ENCODE data around the gene ATP5F1C. TPM values are rescaled to one million over a fixed set of nuclear protein-coding genes. Genes with fewer than 3 reads are reported as not detected.
"Not testable (repeated sequence)": the region's sequence is repeated elsewhere in the genome, so short reads cannot be mapped to it uniquely, and the experiment has no call there.

The ATP5F1C gene
- polyA plus RNA-seq (2011; rRNA removed) = 378 and 456 TPM in 2 replicates
- 110 and 141 TPM in 2 replicates for polyA minus RNA-seq (2011; rRNA and poly(A)+ RNA removed)

- no peak for TF ChIP-seq CTCF (IDR thresholded peaks at IDR 0.05; ENCODE audit: low read depth, low read length)
- POLR2A ChIA-PET = interaction anchor here (0.5 to 1.9 kb wide), 9 partner anchors 10 to 86 kb away, joined by 3 to 15 read pairs (median 9); partner anchors contain the start of gene TAF3
- Histone ChIP-seq H3K27ac (ENCODE audit: low read depth, low read length) (peak within 1 kb of the TSS; percentile 47), H3K9me3 (ENCODE audit: control insufficient read depth, insufficient read depth, low read length) (peaks cover 4% of the 10 kb centered on the region; the same call in 1 of the 2 replicates), H3K27me3 (ENCODE audit: control insufficient read depth, insufficient read depth, low read length) (no peaks in the 10 kb centered on the region), H3K4me3 (ENCODE audit: low read depth, low read length) (peak within 1 kb of the TSS; percentile 98)
- peak; percentile 91 for DNase-seq (ENCODE audit: low read depth, low spot score)
- CTCF ChIA-PET = no interaction called here
Measured at GRCh38 chr10:7787857-7788638, at the start of gene ATP5F1C, which contains the start of gene KIN. ATP5F1C (plus strand) TSS chr10:7788177; CDS start chr10:7788208, 31 bp downstream. KIN (minus strand) TSS chr10:7787993; CDS start chr10:7787933, 60 bp downstream.

- no peak for DNase-seq (ENCODE audit: low read depth, low spot score)
- POLR2A ChIA-PET = no interaction called here
- Histone ChIP-seq H3K27me3 (ENCODE audit: control insufficient read depth, insufficient read depth, low read length) (no peaks in the 10 kb centered on the region), H3K4me3 (ENCODE audit: low read depth, low read length) (no peak overlapping the region), H3K27ac (ENCODE audit: low read depth, low read length) (no peak overlapping the region), H3K9me3 (ENCODE audit: control insufficient read depth, insufficient read depth, low read length) (no peaks in the 10 kb centered on the region; the same call in 1 of the 2 replicates)
- CTCF ChIA-PET = interaction anchor here (1.4 to 1.5 kb wide), 2 partner anchors 52 to 213 kb away, joined by 3 to 4 read pairs; no protein-coding TSS in a partner anchor
- TF ChIP-seq CTCF (IDR thresholded peaks at IDR 0.05; ENCODE audit: low read depth, low read length) = no peak
Measured at GRCh38 chr10:7738536-7739407, 49.2 kb upstream of the ATP5F1C start.

- no peak for DNase-seq (ENCODE audit: low read depth, low spot score)
- Histone ChIP-seq H3K9me3 (ENCODE audit: control insufficient read depth, insufficient read depth, low read length) (no peaks in the 10 kb centered on the region), H3K27ac (ENCODE audit: low read depth, low read length) (no peak overlapping the region), H3K4me3 (ENCODE audit: low read depth, low read length) (no peak overlapping the region), H3K27me3 (ENCODE audit: control insufficient read depth, insufficient read depth, low read length) (no peaks in the 10 kb centered on the region)
- POLR2A ChIA-PET = no interaction called here
- CTCF ChIA-PET = no interaction called here
- no peak for TF ChIP-seq CTCF (IDR thresholded peaks at IDR 0.05; ENCODE audit: low read depth, low read length)
Measured at GRCh38 chr10:7744307-7744706, 43.7 kb upstream of the ATP5F1C start.

- DNase-seq (ENCODE audit: low read depth, low spot score); POLR2A ChIA-PET; H3K27ac ChIP-seq (ENCODE audit: low read depth, low read length); CTCF ChIA-PET; H3K9me3 ChIP-seq (ENCODE audit: control insufficient read depth, insufficient read depth, low read length); H3K27me3 ChIP-seq (ENCODE audit: control insufficient read depth, insufficient read depth, low read length); H3K4me3 ChIP-seq (ENCODE audit: low read depth, low read length): not testable (repeated sequence)
Measured at GRCh38 chr10:7748637-7749036, 39.3 kb upstream of the ATP5F1C start.

- H3K27ac ChIP-seq (ENCODE audit: low read depth, low read length) = no peak overlapping the region
- H3K27me3 ChIP-seq (ENCODE audit: control insufficient read depth, insufficient read depth, low read length) = no peaks in the 10 kb centered on the region
- no peaks in the 10 kb centered on the region for H3K9me3 ChIP-seq (ENCODE audit: control insufficient read depth, insufficient read depth, low read length)
- no peak for TF ChIP-seq CTCF (IDR thresholded peaks at IDR 0.05; ENCODE audit: low read depth, low read length)
- ChIA-PET POLR2A (interaction anchor here (0.9 kb wide), 1 partner anchor 38 kb away, joined by 4 read pairs; the partner anchor contains the start of genes ATP5F1C and KIN), CTCF (interaction anchor here (0.7 kb wide), 1 partner anchor 42 kb away, joined by 3 read pairs; no protein-coding TSS in a partner anchor)
- no peak overlapping the region for H3K4me3 ChIP-seq (ENCODE audit: low read depth, low read length)
- no peak for DNase-seq (ENCODE audit: low read depth, low spot score)
Measured at GRCh38 chr10:7750222-7750621, 37.8 kb upstream of the ATP5F1C start.
